ENCODE results near the gene CTSH.

Gene CTSH

GRCh38 chr15:78944669-78945407, at the start of gene CTSH:
CTSH (minus strand) TSS chr15:78945046; CDS start chr15:78944981, 65 bp downstream.
- DNase-seq: peak; percentile 91

- no peak for DNase-seq
Measured at GRCh38 chr15:78993931-78994530, 49.2 kb upstream of the CTSH start.

- DNase-seq: no peak
Measured at GRCh38 chr15:78993257-78993930, 48.5 kb upstream of the CTSH start.

GRCh38 chr15:78992416-78993256, 47.8 kb upstream of the CTSH start:
- DNase-seq: no peak

GRCh38 chr15:78991879-78992278, 47.0 kb upstream of the CTSH start:
- DNase-seq: no peak

- DNase-seq: no peak
Measured at GRCh38 chr15:78991476-78991875, 46.6 kb upstream of the CTSH start.

- DNase-seq: no peak
Measured at GRCh38 chr15:78990278-78990677, 45.4 kb upstream of the CTSH start.

- DNase-seq: no peak
Measured at GRCh38 chr15:78989701-78990240, 44.9 kb upstream of the CTSH start.

GRCh38 chr15:78988361-78988911, 43.6 kb upstream of the CTSH start:
- no peak for DNase-seq

- no peak for DNase-seq
Measured at GRCh38 chr15:78987556-78988360, 42.9 kb upstream of the CTSH start.

GRCh38 chr15:78985859-78986475, 41.1 kb upstream of the CTSH start:
- no peak for DNase-seq

- no peak for DNase-seq
Measured at GRCh38 chr15:78984041-78984440, 39.2 kb upstream of the CTSH start.

- DNase-seq: no peak
Measured at GRCh38 chr15:78983146-78983918, 38.5 kb upstream of the CTSH start.

- DNase-seq: no peak
Measured at GRCh38 chr15:78982736-78983135, 37.9 kb upstream of the CTSH start.

GRCh38 chr15:78981532-78982313, 36.9 kb upstream of the CTSH start:
- no peak for DNase-seq

GRCh38 chr15:78979456-78980320, 34.8 kb upstream of the CTSH start:
- peak; percentile 66 for DNase-seq

- DNase-seq: no peak
Measured at GRCh38 chr15:78978601-78979179, 33.8 kb upstream of the CTSH start.

Data from activated effector memory CD4-positive, alpha-beta T cell treated with anti-CD3 and anti-CD28 coated beads, Interleukin-2, amount 50 U/mL, for 16 hours (primary cell).